PFSK-1 (cell line): Measurements from ENCODE around the gene ISM1.

Experiments
- FOXP2 ChIP-seq: optimal IDR thresholded peaks from 2 replicates; pipeline ENCODE3; 2011; ENCODE audit warnings: borderline replicate concordance, control low read depth, inconsistent platforms; ENCODE audit not compliant: insufficient read depth; ENCODE audit errors: extremely low read length, extremely low read depth
- POLR2AphosphoS5 ChIP-seq: IDR thresholded peaks from 2 replicates; pipeline ENCODE4 v1.6.1; 2012; ENCODE audit warnings: low read depth, mild to moderate bottlenecking, control low read depth, low read length, moderate library complexity
- SIN3A ChIP-seq: IDR thresholded peaks from 2 replicates; pipeline ENCODE4 v1.6.1; 2012; ENCODE audit warnings: mild to moderate bottlenecking, low read length, moderate library complexity, borderline replicate concordance; ENCODE audit not compliant: insufficient read depth
- TAF1 ChIP-seq: IDR thresholded peaks from 2 replicates; pipeline ENCODE4 v1.6.1; 2012; ENCODE audit warnings: low read length, control low read depth, borderline replicate concordance; ENCODE audit not compliant: insufficient read depth
- TF ChIP-seq, protein P1 (sequence below), 2 experiments: IDR thresholded peaks; 2 replicates each; pipeline versions ENCODE4 v1.6.1 to v1.8.0; 2011 to 2012; ENCODE audit warnings: low read depth in 2 of 2, low read length in 2 of 2, control low read depth in 1 of 2, inconsistent platforms in 1 of 2, mild to moderate bottlenecking in 1 of 2, moderate library complexity in 1 of 2; ENCODE audit not compliant: insufficient read depth in 1 of 2

Gene ISM1

DNA sequence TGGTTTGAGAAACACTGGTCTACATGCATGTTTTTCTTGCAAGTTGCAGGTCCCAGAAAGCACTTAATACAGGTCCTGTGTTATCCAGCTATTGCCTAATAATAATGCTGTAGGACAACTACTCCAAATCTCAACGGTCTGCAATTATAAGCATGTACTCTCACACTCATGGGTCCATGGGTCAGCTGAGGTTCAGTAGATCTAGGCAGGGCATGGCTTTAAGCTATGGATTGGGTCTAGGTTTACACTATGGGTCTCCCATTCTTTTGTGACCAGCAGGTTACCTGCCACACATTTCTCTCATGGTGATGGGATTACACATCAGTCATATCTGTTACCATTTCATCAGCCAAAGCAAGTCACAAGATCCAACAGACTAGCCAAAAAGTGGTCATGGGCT, 13.9 kb downstream of the ISM1 start:
- TF ChIP-seq SIN3A: no peak
- no peak for TF ChIP-seq FOXP2

DNA sequence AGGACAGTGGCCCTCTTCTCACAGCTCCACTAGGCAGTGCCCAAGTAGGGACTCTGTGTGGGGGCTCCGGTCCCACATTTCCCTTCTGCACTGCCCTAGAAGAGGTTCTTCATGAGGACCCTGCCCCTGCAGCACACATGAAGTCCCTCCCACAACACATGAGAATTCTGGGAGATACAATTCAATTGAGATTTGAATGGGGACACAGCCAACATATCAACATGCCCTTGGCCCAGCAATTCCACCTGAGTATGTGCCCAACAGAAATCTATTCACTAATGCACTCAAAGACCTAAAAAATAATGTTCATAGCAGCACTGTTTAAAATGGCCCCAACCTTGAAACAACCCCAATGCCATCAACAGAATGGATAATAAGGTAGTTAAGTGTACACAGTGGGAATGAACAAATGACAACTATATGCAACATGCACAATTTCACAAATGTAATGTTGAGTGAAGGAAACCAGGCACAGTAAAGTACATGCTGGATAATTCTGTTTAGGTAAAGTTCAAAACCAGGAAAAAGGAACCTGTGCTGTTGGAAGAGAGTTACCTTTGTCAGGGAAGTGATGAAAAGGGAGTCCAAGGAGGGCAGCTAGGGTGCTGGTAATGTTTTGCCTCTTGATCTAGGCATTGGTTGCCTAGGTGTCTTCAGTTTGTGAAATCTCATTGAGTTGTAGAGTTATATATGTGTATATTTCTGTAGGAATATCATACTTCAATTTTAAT, 16.1 kb downstream of the ISM1 start:
- TF ChIP-seq SIN3A (no peak), POLR2AphosphoS5 (no peak), TAF1 (no peak), FOXP2 (no peak)
- TF ChIP-seq, protein P1, sequence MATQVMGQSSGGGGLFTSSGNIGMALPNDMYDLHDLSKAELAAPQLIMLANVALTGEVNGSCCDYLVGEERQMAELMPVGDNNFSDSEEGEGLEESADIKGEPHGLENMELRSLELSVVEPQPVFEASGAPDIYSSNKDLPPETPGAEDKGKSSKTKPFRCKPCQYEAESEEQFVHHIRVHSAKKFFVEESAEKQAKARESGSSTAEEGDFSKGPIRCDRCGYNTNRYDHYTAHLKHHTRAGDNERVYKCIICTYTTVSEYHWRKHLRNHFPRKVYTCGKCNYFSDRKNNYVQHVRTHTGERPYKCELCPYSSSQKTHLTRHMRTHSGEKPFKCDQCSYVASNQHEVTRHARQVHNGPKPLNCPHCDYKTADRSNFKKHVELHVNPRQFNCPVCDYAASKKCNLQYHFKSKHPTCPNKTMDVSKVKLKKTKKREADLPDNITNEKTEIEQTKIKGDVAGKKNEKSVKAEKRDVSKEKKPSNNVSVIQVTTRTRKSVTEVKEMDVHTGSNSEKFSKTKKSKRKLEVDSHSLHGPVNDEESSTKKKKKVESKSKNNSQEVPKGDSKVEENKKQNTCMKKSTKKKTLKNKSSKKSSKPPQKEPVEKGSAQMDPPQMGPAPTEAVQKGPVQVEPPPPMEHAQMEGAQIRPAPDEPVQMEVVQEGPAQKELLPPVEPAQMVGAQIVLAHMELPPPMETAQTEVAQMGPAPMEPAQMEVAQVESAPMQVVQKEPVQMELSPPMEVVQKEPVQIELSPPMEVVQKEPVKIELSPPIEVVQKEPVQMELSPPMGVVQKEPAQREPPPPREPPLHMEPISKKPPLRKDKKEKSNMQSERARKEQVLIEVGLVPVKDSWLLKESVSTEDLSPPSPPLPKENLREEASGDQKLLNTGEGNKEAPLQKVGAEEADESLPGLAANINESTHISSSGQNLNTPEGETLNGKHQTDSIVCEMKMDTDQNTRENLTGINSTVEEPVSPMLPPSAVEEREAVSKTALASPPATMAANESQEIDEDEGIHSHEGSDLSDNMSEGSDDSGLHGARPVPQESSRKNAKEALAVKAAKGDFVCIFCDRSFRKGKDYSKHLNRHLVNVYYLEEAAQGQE (IDR thresholded peaks at IDR 0.05; ENCODE audit: insufficient read depth in 1 of 2, low read depth in 2 of 2, low read length in 2 of 2): no peak

DNA sequence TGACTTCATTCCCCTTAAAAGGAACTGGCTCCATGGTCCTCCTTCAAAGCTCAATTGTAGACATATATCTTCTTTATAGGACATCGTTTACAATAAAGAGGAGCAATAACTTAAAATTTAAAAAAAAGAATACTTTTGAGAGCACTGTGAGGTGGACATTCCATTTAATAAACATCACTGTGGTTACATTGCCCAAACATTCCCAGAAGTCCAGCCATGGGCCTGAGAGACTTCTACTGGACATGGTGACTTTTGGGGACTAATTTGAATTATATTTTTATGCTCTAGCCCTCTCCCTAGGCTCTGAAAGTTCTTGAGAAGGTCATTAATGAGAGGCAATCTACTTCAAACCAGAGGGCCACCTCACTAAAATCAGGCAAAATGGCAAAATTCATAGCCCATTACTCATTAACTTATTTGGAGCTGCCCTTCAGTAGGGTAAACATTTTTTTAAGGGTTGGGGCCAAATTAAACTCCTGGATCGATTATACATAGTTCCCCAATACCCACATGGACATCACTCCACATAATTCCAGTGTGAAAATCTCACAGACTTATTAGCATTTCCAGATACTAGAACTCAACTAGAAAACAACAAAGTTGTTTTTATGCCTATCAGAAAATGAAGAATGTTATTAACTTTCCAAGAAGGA, 17.1 kb downstream of the ISM1 start:
- TF ChIP-seq, protein P1 (IDR thresholded peaks at IDR 0.05; ENCODE audit: insufficient read depth in 1 of 2, low read depth in 2 of 2, low read length in 2 of 2): no peak
- no peak for TF ChIP-seq POLR2AphosphoS5

DNA sequence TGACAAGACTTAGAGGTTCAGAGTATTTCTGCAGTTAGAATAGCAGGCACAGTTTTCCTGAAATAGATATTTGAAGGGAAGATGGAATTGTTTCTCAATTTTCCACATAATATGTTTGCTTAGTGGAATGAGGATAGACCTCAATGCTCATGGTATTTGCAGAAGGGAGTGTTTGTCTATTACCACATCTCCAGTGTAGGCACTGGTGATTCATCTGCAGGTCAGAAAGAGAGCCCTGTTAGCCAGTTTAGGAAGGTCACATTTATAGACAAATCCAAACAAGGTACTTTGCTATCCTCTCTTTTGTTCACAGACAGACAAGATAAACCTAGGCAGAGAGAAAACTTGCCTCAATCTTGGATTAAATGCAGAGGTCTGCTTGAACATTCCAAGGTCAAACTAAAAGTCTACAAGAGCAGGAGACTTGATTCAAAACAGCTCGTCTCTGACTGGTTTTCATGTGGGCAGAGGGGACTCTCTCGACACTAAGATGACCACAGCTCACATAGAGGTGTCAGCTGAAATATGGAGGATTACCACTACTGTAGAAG, 22.8 kb downstream of the ISM1 start:
- TF ChIP-seq POLR2AphosphoS5 (no peak), TAF1 (no peak), FOXP2 (no peak), SIN3A (no peak)
- TF ChIP-seq, protein P1 (IDR thresholded peaks at IDR 0.05; ENCODE audit: insufficient read depth in 1 of 2, low read depth in 2 of 2, low read length in 2 of 2): no peak

DNA sequence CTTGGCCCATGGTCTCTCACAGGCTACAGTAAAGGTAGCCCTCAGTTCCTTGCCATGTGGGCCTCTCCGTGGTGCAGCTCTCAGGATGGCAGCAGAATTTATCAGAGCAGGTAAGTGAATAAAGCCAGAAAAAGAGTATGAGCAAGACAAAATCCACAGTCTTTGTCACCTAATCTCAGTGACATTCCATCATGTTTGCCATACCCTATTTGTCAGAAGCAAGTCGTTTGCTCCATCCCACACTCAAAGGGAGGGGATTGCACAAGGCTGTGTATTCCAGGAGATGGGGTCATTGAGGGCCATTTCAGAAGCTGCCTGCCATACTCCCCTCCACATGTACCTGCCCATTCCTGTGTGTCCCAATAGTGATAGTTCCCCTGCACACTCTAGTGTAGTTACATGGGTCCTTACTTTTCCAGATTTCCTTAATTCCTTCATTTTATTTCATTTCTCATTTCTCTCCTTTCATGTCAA, 24.2 kb downstream of the ISM1 start:
- TF ChIP-seq POLR2AphosphoS5 (no peak), TAF1 (no peak), SIN3A (no peak), FOXP2 (no peak)
- TF ChIP-seq, protein P1 (IDR thresholded peaks at IDR 0.05; ENCODE audit: insufficient read depth in 1 of 2, low read depth in 2 of 2, low read length in 2 of 2): no peak
